ENCODE measurements around the gene KMO.
A peak's percentile ranks its signal among the peaks of the same experiment; 100 is the strongest.

The KMO gene

DNA sequence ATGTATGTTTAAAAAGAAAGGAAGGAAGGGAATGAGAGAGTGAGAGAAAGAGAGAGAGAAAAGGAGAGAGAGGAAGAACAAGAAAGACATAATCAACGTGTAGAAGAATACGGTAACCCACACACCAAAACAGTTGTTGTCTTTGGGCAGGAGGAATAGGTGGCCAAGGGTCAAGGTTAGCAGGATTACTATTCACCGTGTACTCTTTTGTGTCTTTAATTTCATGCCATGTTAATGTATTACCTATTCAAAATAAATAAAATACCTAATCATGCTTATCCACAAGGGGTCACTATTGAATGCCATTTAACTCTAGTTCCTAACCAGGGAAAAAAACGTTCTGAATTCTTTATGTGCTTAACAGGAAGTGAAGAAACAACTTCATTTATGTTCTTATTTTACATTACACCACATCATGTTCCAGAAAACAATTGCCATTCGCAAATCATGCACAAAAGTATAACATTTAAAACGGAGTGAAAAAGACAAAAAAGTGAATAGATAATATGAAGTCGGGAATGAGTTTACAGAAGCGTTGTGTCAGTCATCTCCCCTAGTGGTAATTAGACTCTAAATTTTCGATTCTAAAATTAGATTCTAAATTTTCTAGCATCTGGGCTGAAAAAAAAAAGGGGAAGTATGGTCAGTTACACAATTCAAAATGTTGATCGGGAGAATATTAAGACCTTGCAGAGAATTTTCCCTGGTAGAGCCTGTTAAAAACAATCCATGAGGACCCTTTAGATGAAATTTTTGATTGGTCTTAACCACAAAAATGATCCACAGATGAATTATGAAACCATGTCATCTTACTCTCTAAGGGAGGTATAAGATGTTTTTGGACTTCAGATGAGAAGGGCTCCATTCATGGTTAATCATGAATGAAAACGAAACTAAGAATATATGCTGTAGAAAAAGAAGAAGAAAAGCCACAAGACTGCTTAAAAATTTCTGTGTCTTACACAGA is 700 bp upstream of the KMO start:
- Histone ChIP-seq H3K9me3 (ENCODE audit: low read depth, low read length) (no peaks in the 10 kb centered on the region), H3K9ac (ENCODE audit: insufficient read length) (peak overlapping the region; percentile 92), H3K27ac (peak overlapping the region; percentile 93), H3K4me3 (peak overlapping the region; percentile 90), H3K36me3 (ENCODE audit: insufficient read depth, low read length) (peaks cover 7% of the 10 kb centered on the region)
- TF ChIP-seq POLR2AphosphoS5 (IDR thresholded peaks at IDR 0.05; ENCODE audit: borderline replicate concordance, low read depth, low read length) = no peak; the same call in 1 of the 2 replicates
- no peak for TF ChIP-seq FOXP2 (optimal IDR thresholded peaks at IDR 0.05; ENCODE audit: control extremely low read depth, extremely low read length, insufficient read depth)
- TF ChIP-seq EZH2 (IDR thresholded peaks at IDR 0.05) = no peak
- no peak for DNase-seq (ENCODE audit: low read depth, low spot score)

DNA sequence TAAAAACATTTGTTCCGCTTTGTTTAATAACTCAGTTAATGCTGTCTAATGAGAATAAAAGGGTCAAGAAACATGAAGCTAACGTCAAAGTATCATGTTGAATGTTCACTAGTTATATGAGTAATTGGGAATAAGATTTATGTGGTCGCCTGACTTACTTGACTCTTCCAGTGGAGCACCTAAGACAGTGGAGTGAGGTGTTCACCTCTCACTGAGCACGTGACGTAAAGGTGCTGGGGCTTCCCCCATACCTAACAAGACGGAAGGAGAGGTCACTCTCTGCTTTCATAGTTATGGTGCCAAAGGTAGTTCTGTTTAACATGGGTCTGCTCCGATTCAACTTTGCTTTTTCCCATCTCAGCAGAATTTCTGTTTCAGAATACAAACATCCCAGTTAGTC is 686 bp downstream of the KMO start:
- peaks cover 20% of the 10 kb centered on the region for H3K36me3 ChIP-seq (ENCODE audit: insufficient read depth, low read length)
- DNase-seq (ENCODE audit: low read depth, low spot score) = no peak
- H3K4me3 ChIP-seq = peak overlapping the region; percentile 90
- no peak for TF ChIP-seq FOXP2 (optimal IDR thresholded peaks at IDR 0.05; ENCODE audit: control extremely low read depth, extremely low read length, insufficient read depth)
- peak overlapping the region; percentile 92 for H3K9ac ChIP-seq (ENCODE audit: insufficient read length)
- H3K9me3 ChIP-seq (ENCODE audit: low read depth, low read length) = no peaks in the 10 kb centered on the region
- H3K27ac ChIP-seq = peak overlapping the region; percentile 93

- DNase-seq (ENCODE audit: low read depth, low spot score) = no peak
- peak overlapping the region; percentile 93 for H3K27ac ChIP-seq
- TF ChIP-seq EZH2 (IDR thresholded peaks at IDR 0.05) (no peak), FOXP2 (optimal IDR thresholded peaks at IDR 0.05; ENCODE audit: control extremely low read depth, extremely low read length, insufficient read depth) (no peak), POLR2AphosphoS5 (IDR thresholded peaks at IDR 0.05; ENCODE audit: borderline replicate concordance, low read depth, low read length) (peak; percentile 44)
- H3K9me3 ChIP-seq (ENCODE audit: low read depth, low read length) = no peaks in the 10 kb centered on the region
- peak overlapping the region; percentile 92 for H3K9ac ChIP-seq (ENCODE audit: insufficient read length)
- H3K36me3 ChIP-seq (ENCODE audit: insufficient read depth, low read length) = peaks cover 27% of the 10 kb centered on the region
- peak overlapping the region; percentile 90 for H3K4me3 ChIP-seq
Measured at GRCh38 chr1:241533326-241534115, 1.3 kb downstream of the KMO start.

GRCh38 chr1:241536304-241536703 is 4.1 kb downstream of the KMO start:
- DNase-seq (ENCODE audit: low read depth, low spot score) = no peak
- H3K9me3 ChIP-seq (ENCODE audit: low read depth, low read length) = no peaks in the 10 kb centered on the region
- no peak for TF ChIP-seq FOXP2 (optimal IDR thresholded peaks at IDR 0.05; ENCODE audit: control extremely low read depth, extremely low read length, insufficient read depth)
- no peak for TF ChIP-seq EZH2 (IDR thresholded peaks at IDR 0.05)
- no peak for TF ChIP-seq POLR2AphosphoS5 (IDR thresholded peaks at IDR 0.05; ENCODE audit: borderline replicate concordance, low read depth, low read length)
- H3K9ac ChIP-seq (ENCODE audit: insufficient read length) = peak overlapping the region; percentile 28
- peak overlapping the region; percentile 93 for H3K27ac ChIP-seq
- peaks cover 39% of the 10 kb centered on the region for H3K36me3 ChIP-seq (ENCODE audit: insufficient read depth, low read length)
- peak overlapping the region; percentile 90; the same call in 1 of the 2 replicates for H3K4me3 ChIP-seq

DNA sequence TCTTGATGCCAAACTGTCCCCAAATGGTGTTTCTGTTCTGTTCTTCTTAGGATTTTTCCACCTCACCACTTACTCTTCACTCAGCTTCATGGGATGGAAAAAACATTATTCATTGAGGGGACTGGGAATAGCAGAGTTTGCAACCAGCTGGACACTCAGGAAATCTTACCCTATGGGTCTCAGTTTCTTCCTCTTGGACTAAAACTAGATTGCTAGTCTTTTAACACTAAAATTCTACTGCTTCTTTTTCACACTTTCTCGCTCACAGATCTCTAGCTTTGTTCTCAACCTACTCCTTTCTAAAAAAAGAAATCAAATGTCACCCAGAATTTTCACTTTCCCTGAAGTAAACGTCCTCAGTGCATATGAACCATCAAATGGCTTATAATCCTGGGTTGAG is 4.8 kb downstream of the KMO start:
- TF ChIP-seq EZH2 (IDR thresholded peaks at IDR 0.05) = no peak
- no peak for TF ChIP-seq POLR2AphosphoS5 (IDR thresholded peaks at IDR 0.05; ENCODE audit: borderline replicate concordance, low read depth, low read length)
- TF ChIP-seq FOXP2 (optimal IDR thresholded peaks at IDR 0.05; ENCODE audit: control extremely low read depth, extremely low read length, insufficient read depth) = no peak

GRCh38 chr1:241542199-241542907 is 10.2 kb downstream of the KMO start:
- DNase-seq (ENCODE audit: low read depth, low spot score) = no peak
- TF ChIP-seq POLR2AphosphoS5 (IDR thresholded peaks at IDR 0.05; ENCODE audit: borderline replicate concordance, low read depth, low read length) = no peak
- TF ChIP-seq FOXP2 (optimal IDR thresholded peaks at IDR 0.05; ENCODE audit: control extremely low read depth, extremely low read length, insufficient read depth) = no peak
- no peak for TF ChIP-seq EZH2 (IDR thresholded peaks at IDR 0.05)
- H3K9ac ChIP-seq (ENCODE audit: insufficient read length) = no peak overlapping the region
- H3K4me3 ChIP-seq = no peak overlapping the region
- peaks cover 73% of the 10 kb centered on the region for H3K36me3 ChIP-seq (ENCODE audit: insufficient read depth, low read length)
- H3K9me3 ChIP-seq (ENCODE audit: low read depth, low read length) = peaks cover 3% of the 10 kb centered on the region; the same call in 1 of the 2 replicates
- H3K27ac ChIP-seq = peak overlapping the region; percentile 71

More for the DNA sequence above, 4.8 kb downstream of the KMO start:
- H3K27ac ChIP-seq = no peak overlapping the region
- peaks cover 41% of the 10 kb centered on the region for H3K36me3 ChIP-seq (ENCODE audit: insufficient read depth, low read length)
- H3K4me3 ChIP-seq = no peak overlapping the region
- DNase-seq (ENCODE audit: low read depth, low spot score) = no peak
- H3K9ac ChIP-seq (ENCODE audit: insufficient read length) = no peak overlapping the region
- H3K9me3 ChIP-seq (ENCODE audit: low read depth, low read length) = no peaks in the 10 kb centered on the region

DNA sequence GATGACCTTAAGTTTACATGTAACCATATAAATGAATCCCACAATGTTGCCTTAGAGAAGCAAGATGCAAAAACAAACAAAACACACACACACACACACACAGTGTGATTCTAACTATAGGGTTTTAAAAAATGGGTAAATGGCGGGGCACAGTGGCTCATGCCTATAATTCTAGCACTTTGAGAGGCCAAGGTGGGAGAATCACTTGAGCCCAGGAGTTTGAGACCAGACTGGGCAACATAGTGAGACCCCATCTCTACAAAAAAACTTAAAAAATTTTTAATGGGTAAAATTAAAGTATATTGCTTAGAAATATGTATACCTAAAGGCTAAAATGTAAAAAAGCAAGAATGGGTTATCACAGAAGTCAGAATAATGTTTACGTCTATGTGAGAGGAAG is 15.8 kb downstream of the KMO start:
- H3K4me3 ChIP-seq = no peak overlapping the region
- H3K27ac ChIP-seq = no peak overlapping the region
- H3K9me3 ChIP-seq (ENCODE audit: low read depth, low read length) = peaks cover 3% of the 10 kb centered on the region; the same call in 1 of the 2 replicates
- H3K36me3 ChIP-seq (ENCODE audit: insufficient read depth, low read length) = peaks cover 86% of the 10 kb centered on the region
- no peak for TF ChIP-seq FOXP2 (optimal IDR thresholded peaks at IDR 0.05; ENCODE audit: control extremely low read depth, extremely low read length, insufficient read depth)
- no peak for TF ChIP-seq POLR2AphosphoS5 (IDR thresholded peaks at IDR 0.05; ENCODE audit: borderline replicate concordance, low read depth, low read length)
- TF ChIP-seq EZH2 (IDR thresholded peaks at IDR 0.05) = no peak
- no peak for DNase-seq (ENCODE audit: low read depth, low spot score)
- H3K9ac ChIP-seq (ENCODE audit: insufficient read length) = no peak overlapping the region

All from SK-N-MC (cell line).